Mesenchymal stem cell (in vitro differentiated cells and primary cell): Measurements from ENCODE around the gene ICA1.

Experiments
- DNase-seq: peaks from one replicate; pipeline ENCODE4 v3.0.0-alpha.2; 2013
- H2AFZ ChIP-seq: one replicate; pipeline ENCODE4 v1.6.1; 2013; ENCODE audit warnings: low read depth, mild to moderate bottlenecking, control low read depth, inconsistent platforms, low read length, moderate library complexity
- H2AK5ac ChIP-seq: 2 replicates; pipeline ENCODE4 v1.6.1; 2013; ENCODE audit warnings: low read length, moderate library complexity, mild to moderate bottlenecking, inconsistent platforms; ENCODE audit not compliant: severe bottlenecking
- H2BK120ac ChIP-seq: one replicate; pipeline ENCODE4 v1.6.1; 2013; ENCODE audit warnings: low read depth, mild to moderate bottlenecking, inconsistent platforms, low read length, moderate library complexity
- H2BK12ac ChIP-seq, 2 experiments: one replicate each; pipeline ENCODE4 v1.6.1; 2013; ENCODE audit warnings: inconsistent platforms in 2 of 2, low read length in 2 of 2, mild to moderate bottlenecking in 2 of 2, moderate library complexity in 2 of 2, control low read depth in 1 of 2
- H2BK15ac ChIP-seq: one replicate; pipeline ENCODE4 v1.6.1; 2013; ENCODE audit warnings: mild to moderate bottlenecking, low read depth, inconsistent platforms; ENCODE audit not compliant: poor library complexity, severe bottlenecking
- H2BK5ac ChIP-seq: 2 replicates; pipeline ENCODE4 v1.6.1; 2013; ENCODE audit warnings: low read depth, mild to moderate bottlenecking, low read length, control low read depth, inconsistent platforms; ENCODE audit not compliant: poor library complexity, severe bottlenecking
- H3K14ac ChIP-seq, 2 experiments: one replicate each; pipeline ENCODE4 v1.6.1; 2013; ENCODE audit warnings: inconsistent platforms in 2 of 2, low read length in 2 of 2, control low read depth in 1 of 2, mild to moderate bottlenecking in 1 of 2, moderate library complexity in 1 of 2
- H3K18ac ChIP-seq, 2 experiments: one replicate each; pipeline ENCODE4 v1.6.1; 2013; ENCODE audit warnings: inconsistent platforms in 2 of 2, low read length in 2 of 2, control low read depth in 1 of 2, low read depth in 1 of 2, mild to moderate bottlenecking in 1 of 2
- H3K23ac ChIP-seq, 2 experiments: one replicate each; pipeline ENCODE4 v1.6.1; 2013; ENCODE audit warnings: inconsistent platforms in 2 of 2, low read length in 2 of 2, mild to moderate bottlenecking in 2 of 2, moderate library complexity in 2 of 2, control low read depth in 1 of 2
- H3K27ac ChIP-seq: 2 replicates; pipeline ENCODE4 v1.5.1; 2013; ENCODE audit warnings: mild to moderate bottlenecking, moderate library complexity, low read length, control low read depth, inconsistent platforms; ENCODE audit not compliant: poor library complexity, severe bottlenecking
- H3K27me3 ChIP-seq, 2 experiments: 2 replicates each; pipeline versions ENCODE4 v1.6.1 to v1.7.0; 2013; ENCODE audit warnings: low read length in 2 of 2, mild to moderate bottlenecking in 2 of 2, moderate library complexity in 2 of 2, control low read depth in 1 of 2, inconsistent platforms in 1 of 2; ENCODE audit not compliant: control insufficient read depth in 1 of 2, insufficient read depth in 1 of 2
- H3K36me3 ChIP-seq, 2 experiments: 2 replicates each; pipeline versions ENCODE4 v1.6.1 to v1.7.0; 2013; ENCODE audit warnings: low read length in 2 of 2, control low read depth in 1 of 2, inconsistent platforms in 1 of 2, low read depth in 1 of 2, mild to moderate bottlenecking in 1 of 2; ENCODE audit not compliant: insufficient read depth in 2 of 2, control insufficient read depth in 1 of 2
- H3K4ac ChIP-seq, 2 experiments: one replicate each; pipeline ENCODE4 v1.6.1; 2013; ENCODE audit warnings: inconsistent platforms in 2 of 2, low read length in 2 of 2, mild to moderate bottlenecking in 2 of 2, moderate library complexity in 2 of 2, control low read depth in 1 of 2, low read depth in 1 of 2
- H3K4me1 ChIP-seq: 2 replicates; pipeline ENCODE4 v1.6.1; 2013; ENCODE audit warnings: low read depth, low read length, control low read depth; ENCODE audit not compliant: control insufficient read depth, insufficient read depth
- H3K4me2 ChIP-seq: 2 replicates; pipeline ENCODE4 v1.6.1; 2013; ENCODE audit warnings: low read length, mild to moderate bottlenecking, inconsistent platforms; ENCODE audit not compliant: poor library complexity, severe bottlenecking
- H3K4me3 ChIP-seq, 2 experiments: 2 replicates each; pipeline versions ENCODE4 v1.5.1 to v1.7.0; 2013; ENCODE audit warnings: low read length in 2 of 2, mild to moderate bottlenecking in 2 of 2, control low read depth in 1 of 2, low read depth in 1 of 2; ENCODE audit not compliant: insufficient read depth in 1 of 2
- H3K79me1 ChIP-seq: replicated peaks from 2 replicates; pipeline ENCODE4 v1.6.1; 2013; ENCODE audit warnings: mild to moderate bottlenecking, control low read depth, low read length, inconsistent platforms; ENCODE audit not compliant: poor library complexity, severe bottlenecking
- H3K9ac ChIP-seq: 2 replicates; pipeline ENCODE4 v1.7.0; 2013; ENCODE audit warnings: mild to moderate bottlenecking, low read length, moderate library complexity
- H3K9me3 ChIP-seq: 2 replicates; pipeline ENCODE4 v1.7.0; 2013; ENCODE audit warnings: mild to moderate bottlenecking, low read length; ENCODE audit not compliant: control insufficient read depth
- H4K8ac ChIP-seq: one replicate; pipeline ENCODE4 v1.6.1; 2013; ENCODE audit warnings: inconsistent platforms, mild to moderate bottlenecking, low read length, moderate library complexity
- H4K91ac ChIP-seq: one replicate; pipeline ENCODE4 v1.6.1; 2013; ENCODE audit warnings: mild to moderate bottlenecking, low read length, inconsistent platforms
- whole genome bisulfite sequencing: methylation state at CpG from one replicate; pipeline ENCODE4 v1.1.7; 2013; ENCODE audit warnings: mixed read lengths; 5-methylcytosine and 5-hydroxymethylcytosine counted together

Gene ICA1

GRCh38 chr7:8147760-8148463 is 114.1 kb downstream of the ICA1 start:
- no peak for DNase-seq
- Histone ChIP-seq H2BK120ac (no peak overlapping the region), H3K79me1 (no peaks in the 10 kb centered on the region), H3K27ac (no peak overlapping the region), H2BK5ac (no peak overlapping the region), H3K4me1 (no peaks in the 10 kb centered on the region), H3K18ac (no peak overlapping the region), H3K4ac (no peak overlapping the region), H3K14ac (no peak overlapping the region), H3K36me3 (no peaks in the 10 kb centered on the region), H2BK15ac (no peak overlapping the region), H3K4me2 (no peak overlapping the region), H3K9ac (no peak overlapping the region), H3K23ac (no peak overlapping the region), H2AK5ac (no peak overlapping the region), H3K4me3 (no peak overlapping the region), H3K27me3 (no peaks in the 10 kb centered on the region), H4K91ac (no peak overlapping the region), H2BK12ac (no peak overlapping the region), H2AFZ (no peak overlapping the region), H3K9me3 (no peaks in the 10 kb centered on the region), H4K8ac (no peak overlapping the region)
- WGBS, result 95% methylated on average over 11 of the region's 11 CpGs

GRCh38 chr7:8146788-8147413 is 115.1 kb downstream of the ICA1 start:
- Histone ChIP-seq H2BK15ac (no peak overlapping the region), H3K4me3 (no peak overlapping the region), H4K8ac (peak overlapping the region; percentile 56), H3K36me3 (no peaks in the 10 kb centered on the region), H3K79me1 (no peaks in the 10 kb centered on the region), H2AK5ac (no peak overlapping the region), H3K4me1 (no peaks in the 10 kb centered on the region), H2AFZ (no peak overlapping the region), H3K27ac (no peak overlapping the region), H3K27me3 (no peaks in the 10 kb centered on the region), H2BK120ac (no peak overlapping the region), H2BK5ac (no peak overlapping the region), H3K4me2 (no peak overlapping the region), H3K18ac (no peak overlapping the region), H2BK12ac (no peak overlapping the region), H3K9me3 (no peaks in the 10 kb centered on the region), H3K14ac (no peak overlapping the region), H4K91ac (no peak overlapping the region), H3K4ac (no peak overlapping the region), H3K23ac (no peak overlapping the region), H3K9ac (no peak overlapping the region)
- 59% methylated on average over 7 of the region's 8 CpGs for WGBS
- DNase-seq, result no peak

- Histone ChIP-seq H2BK15ac (no peak overlapping the region), H3K9me3 (no peaks in the 10 kb centered on the region), H2BK120ac (no peak overlapping the region), H3K79me1 (no peaks in the 10 kb centered on the region), H3K14ac (no peak overlapping the region), H3K4me3 (no peak overlapping the region), H3K9ac (no peak overlapping the region), H2BK12ac (no peak overlapping the region), H2AK5ac (no peak overlapping the region), H4K8ac (no peak overlapping the region), H3K27me3 (no peaks in the 10 kb centered on the region), H3K4ac (no peak overlapping the region), H3K36me3 (no peaks in the 10 kb centered on the region), H3K27ac (no peak overlapping the region), H3K23ac (no peak overlapping the region), H3K4me2 (no peak overlapping the region), H3K18ac (no peak overlapping the region), H2AFZ (no peak overlapping the region), H3K4me1 (no peaks in the 10 kb centered on the region), H2BK5ac (no peak overlapping the region), H4K91ac (no peak overlapping the region)
- 86% methylated on average over 10 of the region's 12 CpGs for WGBS
- DNase-seq, result no peak
Observed at GRCh38 chr7:8146106-8146787, 115.7 kb downstream of the ICA1 start.

GRCh38 chr7:8144856-8145255 is 117.1 kb downstream of the ICA1 start:
- Histone ChIP-seq H2BK5ac (no peak overlapping the region), H4K91ac (no peak overlapping the region), H3K9me3 (no peaks in the 10 kb centered on the region), H3K18ac (no peak overlapping the region), H2AFZ (no peak overlapping the region), H3K4me3 (no peak overlapping the region), H3K4me2 (no peak overlapping the region), H3K9ac (no peak overlapping the region), H3K27ac (no peak overlapping the region), H2AK5ac (no peak overlapping the region), H3K36me3 (no peaks in the 10 kb centered on the region), H3K4ac (no peak overlapping the region), H3K4me1 (no peaks in the 10 kb centered on the region), H2BK120ac (no peak overlapping the region), H3K14ac (no peak overlapping the region), H2BK12ac (no peak overlapping the region), H3K27me3 (no peaks in the 10 kb centered on the region), H2BK15ac (no peak overlapping the region), H3K79me1 (no peaks in the 10 kb centered on the region), H4K8ac (no peak overlapping the region), H3K23ac (peak overlapping the region in 1 of 2 experiments; percentile 64)
- no peak for DNase-seq
- 93% methylated on average over 4 of the region's 4 CpGs for WGBS
